ENCODE results near the gene LBHD2. TPM values are rescaled to one million over a fixed set of nuclear protein-coding genes. Genes with fewer than 3 reads are reported as not detected.

LBHD2 gene
- total and polyA plus RNA-seq, 2 of the 13 experiments (the other 11 are each of a cell fraction or from before 2014, with no cell fraction given) = 0.67 to 1.00 TPM

GRCh38 chr14:103086771-103087342 is 2.8 kb downstream of the LBHD2 start (continued):
- TF ChIP-seq SNAPC4 (CRISPR knock-in tag; IDR thresholded peaks at IDR 0.05) = no peak

- CTCF ChIA-PET (ENCODE audit: low intra/inter-chr PET ratio, low total read pairs) = no interaction called here
- H3K9me3 ChIP-seq (ENCODE audit: low read length) = no peaks in the 10 kb centered on the region
- POLR2A ChIA-PET = interaction anchor here (1.2 to 2.0 kb wide), 5 partner anchors 8 to 17 kb away, joined by 3 to 7 read pairs (median 5); no protein-coding TSS in a partner anchor
- FAIRE-seq = no peak
- H3K4me1 ChIP-seq (ENCODE audit: insufficient read depth, low read length) = peaks cover 84% of the 10 kb centered on the region
- no CpG with 5 or more reads among the region's 13 CpGs for WGBS (ENCODE audit: low lambda C conversion rate)
- H4K20me1 ChIP-seq (ENCODE audit: insufficient read depth, low read length) = no peaks in the 10 kb centered on the region
- peak overlapping the region in 1 of 3 experiments; percentile 53; a peak in 2 of 6 replicates for H3K4me3 ChIP-seq (replicated peaks in 1 of 3; ENCODE audit: insufficient read depth in 1 of 3, low read depth in 2 of 3, low read length in 3 of 3)
- H2AFZ ChIP-seq (ENCODE audit: low read length) = no peak overlapping the region
- intact Hi-C loops (cut with micrococcal nuclease; ENCODE audit: unreplicated experiment) = no loop called here
- DNase-seq (ENCODE audit: low spot score) = no peak
- H3K79me2 ChIP-seq (ENCODE audit: insufficient read depth, low read length) = no peaks in the 10 kb centered on the region
- no peak overlapping the region for H3K27ac ChIP-seq (ENCODE audit: extremely low read length, insufficient read depth, low read length)
- no TSS peak for BruUV-seq (replicated peaks)
- peak; percentile 22 for ATAC-seq
- no peak overlapping the region for H3K9ac ChIP-seq (ENCODE audit: insufficient read depth, low read depth, low read length)
- in situ Hi-C loops (cut with HindIII; ENCODE audit: extremely low pct_ligation_motif_present, low pct_unique_long_range_greater_than_20kb) = no loop called here
- peaks cover 0 to 19% of the 10 kb centered on the region in 2 experiments; a peak in 4 of 5 replicates for H3K27me3 ChIP-seq (ENCODE audit: control insufficient read depth in 1 of 2, insufficient read depth in 2 of 2, low read length in 2 of 2)
- H3K4me2 ChIP-seq (ENCODE audit: low read depth, low read length) = peak overlapping the region; percentile 56
- H3K36me3 ChIP-seq (replicated peaks in 1 of 2; ENCODE audit: control insufficient read depth in 1 of 2, insufficient read depth in 2 of 2, low read length in 2 of 2) = no peaks in the 10 kb centered on the region
- no peak for TF ChIP-seq TAF1 (CRISPR knock-in tag; IDR thresholded peaks at IDR 0.05)
- no peak for TF ChIP-seq SMAD1 (CRISPR knock-in tag; IDR thresholded peaks at IDR 0.05; ENCODE audit: borderline replicate concordance, low read depth)
- TF ChIP-seq ZNF878 (CRISPR knock-in tag; IDR thresholded peaks at IDR 0.05) = no peak
- no peak for TF ChIP-seq ISL2 (CRISPR knock-in tag; IDR thresholded peaks at IDR 0.05)
- TF ChIP-seq ETS1 (CRISPR knock-in tag; IDR thresholded peaks at IDR 0.05) = no peak
- TF ChIP-seq TBX2 (CRISPR knock-in tag; IDR thresholded peaks at IDR 0.05; ENCODE audit: borderline replicate concordance) = peak; percentile 71; the same call in 1 of the 2 replicates
- TF ChIP-seq TOPORS (CRISPR knock-in tag; IDR thresholded peaks at IDR 0.05) = no peak
- no peak for TF ChIP-seq HOXA5 (CRISPR knock-in tag; IDR thresholded peaks at IDR 0.05)
- TF ChIP-seq ZNF788 (CRISPR knock-in tag; IDR thresholded peaks at IDR 0.05; ENCODE audit: borderline replicate concordance) = peak; percentile 60; the same call in 1 of the 2 replicates
- peak; percentile 78 for TF ChIP-seq RFX3 (CRISPR knock-in tag; IDR thresholded peaks at IDR 0.05)
- no peak for TF ChIP-seq AGO1 (IDR thresholded peaks at IDR 0.05; ENCODE audit: low read depth, low read length, poor library complexity, severe bottlenecking)
- no peak for TF ChIP-seq HDAC6 (IDR thresholded peaks at IDR 0.05; ENCODE audit: low read depth, low read length)
- peak; percentile 40; the same call in 1 of the 2 replicates for TF ChIP-seq MEIS2 (CRISPR knock-in tag; IDR thresholded peaks at IDR 0.05)
- no peak for TF ChIP-seq ATF2 (CRISPR knock-in tag; IDR thresholded peaks at IDR 0.05)
- no peak for TF ChIP-seq SSRP1 (CRISPR knock-in tag; IDR thresholded peaks at IDR 0.05)
Measured at GRCh38 chr14:103087343-103087835, 3.4 kb downstream of the LBHD2 start.
